GM12872 (cell line): ENCODE results near the gene ERMAP.

Source experiments
- CTCF ChIP-seq: IDR thresholded peaks from 3 replicates; pipeline ENCODE4 v1.5.1; 2011; ENCODE audit warnings: low read depth, mild to moderate bottlenecking, low read length, moderate library complexity; ENCODE audit not compliant: insufficient read depth

ERMAP gene

DNA sequence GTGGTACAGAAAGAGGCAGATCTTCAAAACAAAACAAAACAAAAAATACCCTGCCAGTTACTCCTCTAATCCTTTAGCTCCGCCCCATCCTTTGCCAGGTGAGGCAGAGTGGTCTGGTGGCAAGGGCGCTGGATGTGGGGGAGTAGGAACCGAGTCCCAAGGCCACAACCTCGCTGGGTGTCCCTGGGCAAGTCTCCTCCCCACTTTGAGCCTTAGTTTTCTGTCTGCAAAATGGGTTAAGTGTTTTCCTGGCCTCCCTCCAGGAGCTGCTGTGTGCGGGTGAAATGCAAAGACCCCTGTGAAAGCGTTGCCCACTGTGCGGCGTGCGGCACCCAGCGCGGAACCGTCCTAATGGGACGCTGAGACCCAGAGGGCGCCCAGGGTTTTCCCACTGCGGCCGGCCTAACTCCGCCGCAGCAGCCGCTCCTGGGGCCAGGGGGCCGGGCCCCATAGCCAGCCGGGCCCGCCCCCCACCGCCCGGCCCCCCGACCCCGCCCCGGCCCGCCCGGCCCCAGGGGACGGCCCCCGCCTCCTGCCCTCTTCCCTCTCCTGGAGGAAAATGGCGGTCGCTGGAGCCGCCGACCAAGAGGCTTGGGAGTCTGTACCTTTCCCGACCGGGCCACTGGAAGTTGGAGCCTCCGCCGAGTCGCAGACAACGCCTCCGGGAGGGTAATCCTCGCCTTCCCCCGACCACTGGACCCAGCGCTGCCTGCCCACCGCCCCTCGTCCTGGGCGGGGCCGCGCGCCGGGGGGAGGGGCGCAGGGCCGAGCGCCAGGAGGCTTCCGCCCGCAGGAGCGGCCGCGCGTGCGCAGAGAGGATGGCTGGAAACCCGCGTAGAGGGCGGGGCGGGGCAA lies at the start of gene ERMAP, which contains the start of gene SVBP:
Gene ERMAP, plus strand, starts transcription at position 538 of the 855 bp plus-strand sequence. CDS start 13,327 bp downstream, outside the sequence.
Gene SVBP, minus strand, starts transcription at position 813 of the 855 bp plus-strand sequence. CDS start 853 bp downstream, outside the sequence.
- no peak for TF ChIP-seq CTCF

DNA sequence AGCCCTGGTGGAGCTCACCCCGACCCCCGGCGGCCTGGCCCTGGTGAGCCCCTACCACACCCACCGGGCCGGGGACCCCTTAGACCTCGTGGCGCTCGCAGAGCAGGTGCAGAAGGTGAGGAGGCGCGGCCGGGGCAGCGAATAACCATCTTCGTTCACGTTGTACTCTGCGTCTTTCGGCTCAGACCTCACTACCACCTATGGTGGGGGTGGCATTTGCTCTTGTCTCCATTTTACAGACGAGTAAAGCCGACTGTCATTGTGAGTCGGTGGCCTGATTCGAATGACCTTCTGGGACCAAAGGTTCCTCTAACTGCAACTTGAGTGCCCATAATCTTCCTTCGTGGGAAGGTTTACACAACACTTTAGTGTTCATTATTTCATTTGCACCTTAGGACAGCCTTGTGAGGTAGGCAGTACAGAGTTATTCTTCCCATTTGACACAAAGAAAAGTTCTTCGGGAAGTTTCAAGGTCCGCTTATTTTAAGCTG lies 49.4 kb upstream of the ERMAP start:
- no peak for TF ChIP-seq CTCF

- TF ChIP-seq CTCF: no peak
Measured at GRCh38 chr1:42768172-42768571, 48.8 kb upstream of the ERMAP start.

DNA sequence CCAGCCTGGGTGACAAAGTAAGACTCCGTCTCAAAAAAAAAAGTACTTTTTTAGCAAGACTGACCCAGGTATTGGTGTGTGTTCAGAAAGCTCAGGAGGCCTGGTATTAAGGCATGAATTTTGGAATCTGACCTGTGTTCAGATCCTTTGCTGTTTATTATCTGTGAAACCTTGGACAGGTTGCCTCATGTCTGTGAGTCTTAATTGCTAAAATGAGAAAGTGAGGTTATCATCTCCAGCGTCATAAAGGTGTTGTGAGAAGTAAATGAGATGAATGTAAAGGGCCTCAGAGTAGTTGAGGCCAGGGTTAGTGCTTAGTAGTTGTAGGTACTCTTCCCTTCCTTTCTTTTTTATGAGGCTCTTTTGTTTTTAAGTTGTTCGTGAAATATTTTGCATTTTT lies 47.1 kb upstream of the ERMAP start:
- no peak for TF ChIP-seq CTCF

DNA sequence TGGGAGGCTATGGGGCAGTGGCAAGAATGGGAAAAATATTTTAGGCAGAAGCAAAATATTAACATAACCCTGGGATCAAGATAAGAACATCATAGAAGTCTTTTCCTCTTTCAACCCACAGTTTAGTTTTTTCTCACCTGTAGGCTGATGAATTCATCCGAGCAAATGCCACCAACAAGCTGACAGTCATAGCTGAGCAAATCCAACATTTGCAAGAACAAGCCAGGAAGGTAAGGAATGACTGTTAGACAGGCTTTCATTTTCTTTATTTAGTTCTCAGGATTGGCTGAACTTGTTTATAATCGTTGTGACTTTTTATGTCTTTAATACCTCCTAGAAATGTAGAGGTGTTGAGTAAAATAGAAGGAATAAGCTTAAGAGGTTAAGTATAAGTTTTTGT lies 43.5 kb upstream of the ERMAP start:
- no peak for TF ChIP-seq CTCF

- no peak for TF ChIP-seq CTCF
Measured at GRCh38 chr1:42774928-42775526, 41.9 kb upstream of the ERMAP start.

GRCh38 chr1:42776502-42776901 lies 40.4 kb upstream of the ERMAP start:
- no peak for TF ChIP-seq CTCF
